GM21825 (cell line): ENCODE data around the gene LGALS14.

Source experiments
- ATAC-seq: cut with Tn5 transposase; IDR thresholded peaks from one replicate; pipeline ENCODE4 v1.9.1; 2021; ENCODE audit warnings: mild to moderate bottlenecking, moderate library complexity; ENCODE audit not compliant: unreplicated experiment

The LGALS14 gene

DNA sequence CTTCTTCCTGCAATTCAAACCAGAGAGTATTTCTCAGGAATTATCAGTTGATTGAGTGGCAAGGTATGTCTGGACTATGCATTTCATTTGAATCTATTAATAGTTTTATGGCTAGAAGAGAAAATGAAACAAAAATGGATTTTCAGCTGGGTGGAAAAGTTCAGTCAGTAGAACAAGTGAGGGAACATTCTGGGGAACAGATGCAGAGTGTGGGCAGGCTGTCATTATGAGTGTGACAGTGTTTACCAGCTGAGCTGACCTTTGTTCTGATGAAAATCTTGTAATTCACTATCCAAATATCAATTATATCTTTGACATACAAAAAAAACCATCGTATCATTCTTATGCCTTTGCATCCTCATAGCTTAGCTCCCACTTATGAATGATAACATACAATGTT, 36.1 kb downstream of the LGALS14 start:
- no peak for ATAC-seq

GRCh38 chr19:39745643-39746042, 41.4 kb downstream of the LGALS14 start:
- no peak for ATAC-seq

DNA sequence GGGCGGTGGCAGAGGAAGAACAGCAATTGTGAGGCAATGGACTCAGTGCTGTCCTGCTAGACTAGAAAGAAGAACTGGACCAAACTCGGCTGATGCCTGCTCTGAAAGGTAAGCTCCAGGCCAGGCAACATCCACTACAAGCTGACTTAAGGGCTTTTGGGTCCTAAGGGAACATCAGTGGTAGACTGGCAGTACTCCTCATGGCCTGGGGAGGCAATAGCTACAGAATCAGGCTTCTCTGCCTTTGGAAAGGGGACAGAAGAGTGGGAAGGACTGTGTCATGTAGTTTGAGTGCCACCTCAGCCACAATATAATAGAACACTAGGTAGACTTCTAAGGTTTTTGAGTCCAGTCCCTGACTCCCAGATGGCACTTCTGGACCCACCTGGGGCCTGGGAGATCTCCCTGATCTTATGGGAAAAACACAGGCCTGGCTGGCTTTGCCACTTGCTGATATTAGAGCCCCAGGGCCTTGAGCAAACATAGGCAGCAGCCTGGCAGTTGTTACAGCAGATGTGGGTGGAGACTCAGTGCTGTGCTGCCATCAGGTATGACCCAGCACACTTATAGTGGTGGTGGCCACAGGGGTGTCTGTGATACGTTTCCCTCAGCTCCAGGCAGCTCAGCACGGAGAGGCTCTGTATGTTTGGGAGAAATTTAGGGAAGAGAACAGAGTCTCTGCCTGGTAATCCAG, 42.7 kb downstream of the LGALS14 start:
- ATAC-seq, result no peak

- ATAC-seq, result no peak
Measured at GRCh38 chr19:39749981-39750380, 45.7 kb downstream of the LGALS14 start.

- ATAC-seq, result no peak
Measured at GRCh38 chr19:39752390-39752789, 48.1 kb downstream of the LGALS14 start.

DNA sequence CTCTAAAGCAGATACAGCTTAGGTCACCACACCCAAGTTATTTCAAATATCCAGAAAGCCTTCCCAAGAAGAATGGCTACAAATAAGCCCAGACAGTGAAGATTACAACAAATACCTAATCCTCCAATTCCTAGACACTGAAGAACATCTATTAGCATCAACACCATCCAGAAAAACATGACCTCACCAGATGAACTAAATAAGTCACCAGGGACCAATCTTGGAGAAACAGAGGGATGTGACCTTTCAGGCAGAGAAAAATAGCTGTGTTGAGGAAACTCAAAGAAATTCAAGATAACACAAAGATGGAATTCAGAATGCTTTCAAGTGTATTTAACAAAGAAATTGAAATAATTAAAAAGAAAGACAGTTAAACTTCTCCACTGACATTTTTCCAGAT, 48.5 kb downstream of the LGALS14 start:
- no peak for ATAC-seq

DNA sequence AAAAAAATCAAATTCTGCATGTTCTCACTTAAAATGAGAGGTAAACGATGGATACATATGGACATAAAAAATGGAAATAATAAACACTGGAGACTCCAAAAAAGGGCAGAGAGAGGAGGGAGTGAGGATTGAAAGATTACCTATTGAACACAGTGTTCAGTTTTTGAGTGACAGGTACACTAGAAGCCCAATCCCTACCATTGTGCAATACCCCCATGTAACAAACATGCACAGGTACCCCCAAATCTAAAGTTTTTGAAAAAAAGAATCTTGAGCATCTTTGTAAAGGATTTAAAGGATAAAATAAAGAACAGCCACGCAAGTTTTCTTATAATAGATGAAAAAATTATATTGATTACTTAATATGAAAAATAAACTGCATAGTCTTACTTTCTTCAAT, 50.3 kb downstream of the LGALS14 start:
- no peak for ATAC-seq

GRCh38 chr19:39754971-39755370, 50.7 kb downstream of the LGALS14 start:
- no peak for ATAC-seq
